ENCODE results near the gene STK32B.

GRCh38 chr4:5469861-5470260 is 418.6 kb downstream of the STK32B start:
- TF ChIP-seq CTCF (IDR thresholded peaks at IDR 0.05): no peak
- no peak for TF ChIP-seq POLR2A (IDR thresholded peaks at IDR 0.05)
- no peak for TF ChIP-seq POLR2AphosphoS5 (IDR thresholded peaks at IDR 0.05)
- no peak for TF ChIP-seq EP300 (IDR thresholded peaks at IDR 0.05)

Measured in upper lobe of left lung (tissue), 4 donors.